Measurements from ENCODE around the gene PDZD2. TPM values are rescaled to one million over a fixed set of nuclear protein-coding genes. Genes with fewer than 3 reads are reported as not detected.

Gene PDZD2
- total and polyA plus RNA-seq, 2 donors (not counting 3 experiments of a cell fraction or from before 2014, with no cell fraction given), result 0.66 to 6.9 TPM

GRCh38 chr5:32130865-32131264, 491.9 kb downstream of the PDZD2 start:
- FAIRE-seq (no peak), DNase-seq (ENCODE audit: low read depth, low spot score) (no peak)
- Histone ChIP-seq H4K20me1 (replicated peaks; ENCODE audit: control insufficient read depth, extremely low read depth, insufficient read depth, low read length) (peaks cover 9% of the 10 kb centered on the region), H3K9me3 (replicated peaks; ENCODE audit: control insufficient read depth, insufficient read depth, low read length) (no peaks in the 10 kb centered on the region), H3K27ac (ENCODE audit: insufficient read depth, low read depth, low read length) (no peak overlapping the region), H3K36me3 (ENCODE audit: control insufficient read depth in 2 of 2, extremely low read depth in 1 of 2, insufficient read depth in 2 of 2, low read length in 2 of 2) (peaks cover 3 to 16% of the 10 kb centered on the region in 2 experiments), H3K79me2 (ENCODE audit: control insufficient read depth, insufficient read depth, low read length) (peaks cover 66% of the 10 kb centered on the region), H3K27me3 (ENCODE audit: control insufficient read depth in 2 of 2, insufficient read depth in 2 of 2, low read length in 2 of 2) (no peaks in the 10 kb centered on the region), H3K9me1 (replicated peaks; ENCODE audit: control insufficient read depth, extremely low read depth, insufficient read depth, low read length) (no peaks in the 10 kb centered on the region), H3K9ac (replicated peaks; ENCODE audit: extremely low read depth, insufficient read depth, low read length) (no peak overlapping the region), H3K4me3 (replicated peaks in 1 of 3; ENCODE audit: insufficient read depth in 1 of 3, low read depth in 1 of 3, low read length in 3 of 3) (no peak overlapping the region), H3K4me2 (ENCODE audit: insufficient read depth, low read length) (no peak overlapping the region), H2AFZ (ENCODE audit: low read depth, low read length) (no peak overlapping the region), H3K4me1 (ENCODE audit: control insufficient read depth, extremely low read depth, insufficient read depth, low read length) (no peaks in the 10 kb centered on the region)
- TF ChIP-seq MYC (IDR thresholded peaks at IDR 0.05; ENCODE audit: low read depth, low read length) (no peak), POLR2A (IDR thresholded peaks at IDR 0.05; ENCODE audit: low read depth, low read length) (no peak), EZH2 (IDR thresholded peaks at IDR 0.05; ENCODE audit: borderline replicate concordance, low read depth, low read length, severe bottlenecking) (no peak), POLR2AphosphoS5 (IDR thresholded peaks at IDR 0.05; ENCODE audit: insufficient read depth, low read depth, low read length) (no peak), JUN (IDR thresholded peaks at IDR 0.05; ENCODE audit: borderline replicate concordance, insufficient read depth, insufficient read length, low read depth) (no peak), FOS (IDR thresholded peaks at IDR 0.05; ENCODE audit: borderline replicate concordance, insufficient read depth, low read length) (no peak), CTCF (IDR thresholded peaks at IDR 0.05; ENCODE audit: extremely low read depth in 1 of 2, insufficient read depth in 1 of 2, low read depth in 1 of 2, low read length in 2 of 2) (no peak), MAX (IDR thresholded peaks at IDR 0.05; ENCODE audit: insufficient read depth, insufficient read length) (no peak)
- no TSS peak for BruUV-seq (replicated peaks)
- dilution Hi-C loops (cut with MboI; ENCODE audit: extremely low pct_ligation_motif_present, low sequenced_read_pairs), result no loop called here
- POLR2A ChIA-PET, result no interaction called here
- CTCF ChIA-PET, result no interaction called here
- intact Hi-C loops (cut with micrococcal nuclease), result no loop called here

All from endothelial cell of umbilical vein (primary cell).